Breast epithelium (tissue), 3 donors: Measurements from ENCODE around the gene PIF1.

ENCODE experiments used
- POLR2A ChIP-seq: fragments of 450-650 bp; IDR thresholded peaks from one replicate; pipeline ENCODE4 v1.6.1; 2016; ENCODE audit warnings: antibody characterized with exemption, mild to moderate bottlenecking, moderate library complexity
- POLR2AphosphoS5 ChIP-seq, 3 donors: sonication (generic); formaldehyde crosslinking; IDR thresholded peaks; one replicate each; pipeline ENCODE4 v1.6.1; 2017; ENCODE audit warnings: antibody characterized with exemption in 3 of 3

DNA sequence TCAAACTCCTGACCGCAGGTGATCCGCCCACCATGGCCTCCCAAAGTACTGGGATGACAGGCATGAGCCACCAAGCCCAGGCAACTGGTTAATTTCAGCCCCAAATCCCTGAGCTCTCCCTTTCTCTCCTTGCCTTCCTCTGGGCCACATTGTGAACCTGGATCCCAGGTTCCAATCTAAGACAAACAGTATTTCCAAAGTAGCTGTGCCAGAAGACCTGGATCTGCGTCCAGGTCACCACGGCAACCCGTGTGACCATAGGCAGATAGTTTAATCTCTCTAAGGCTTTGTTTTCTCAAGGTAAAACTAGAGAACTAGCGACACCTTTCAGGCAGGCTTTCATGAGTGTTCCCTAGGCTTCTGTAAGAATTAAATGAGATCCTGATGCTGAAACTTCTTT lies 44.1 kb downstream of the PIF1 start:
- no peak for TF ChIP-seq POLR2A
- no peak for TF ChIP-seq POLR2AphosphoS5 (IDR thresholded peaks at IDR 0.05)
